Caki2 (cell line): ENCODE measurements around the gene DOK7. TPM values are rescaled to one million over a fixed set of nuclear protein-coding genes. Genes with fewer than 3 reads are reported as not detected.

Experiments
- DNase-seq: peaks from one replicate; pipeline ENCODE4 v3.0.0-alpha.2; 2015; ENCODE audit warnings: low read depth
- in situ Hi-C: cut with HindIII; loops from 2 replicates; pipeline ENCODE4 v1.10.0; 2016; ENCODE audit warnings: low sequenced_read_pairs, low pct_unique_long_range_greater_than_20kb, mixed read lengths
- total RNA-seq: library from RNA; depleted of rRNA; stranded (reverse); fragments of >200 nt; shearing (Covaris generic); gene quantifications from 2 replicates; pipeline ENCODE4 v1.2.3, GENCODE V29; 2014; ENCODE audit warnings: low replicate concordance

The DOK7 gene
- total RNA-seq, 1 experiment from 2014 or later = 19.8 TPM

GRCh38 chr4:3426465-3427133, 36.5 kb upstream of the DOK7 start:
- in situ Hi-C loops = no loop called here
- no peak for DNase-seq

- in situ Hi-C loops = no loop called here
- no peak for DNase-seq
Measured at GRCh38 chr4:3427134-3427476, 36.0 kb upstream of the DOK7 start.

GRCh38 chr4:3427706-3428446, 35.2 kb upstream of the DOK7 start:
- in situ Hi-C loops = no loop called here
- DNase-seq = no peak

GRCh38 chr4:3429651-3430050, 33.5 kb upstream of the DOK7 start:
- no peak for DNase-seq
- in situ Hi-C loops = no loop called here

- DNase-seq = no peak
- in situ Hi-C loops = no loop called here
Measured at GRCh38 chr4:3430524-3430923, 32.6 kb upstream of the DOK7 start.

- in situ Hi-C loops = no loop called here
- DNase-seq = no peak
Measured at GRCh38 chr4:3431446-3431993, 31.6 kb upstream of the DOK7 start.

GRCh38 chr4:3432381-3432790, 30.7 kb upstream of the DOK7 start:
- DNase-seq = no peak
- in situ Hi-C loops = no loop called here

- DNase-seq = no peak
- in situ Hi-C loops = no loop called here
Measured at GRCh38 chr4:3433138-3433869, 29.8 kb upstream of the DOK7 start.

- in situ Hi-C loops = no loop called here
- no peak for DNase-seq
Measured at GRCh38 chr4:3434881-3435685, 28.0 kb upstream of the DOK7 start.

- DNase-seq = no peak
- in situ Hi-C loops = no loop called here
Measured at GRCh38 chr4:3435686-3435956, 27.5 kb upstream of the DOK7 start.

- in situ Hi-C loops = no loop called here
- no peak for DNase-seq
Measured at GRCh38 chr4:3436048-3436797, 26.9 kb upstream of the DOK7 start.

- peak; percentile 82 for DNase-seq
- in situ Hi-C loops = no loop called here
Measured at GRCh38 chr4:3436798-3437581, 26.1 kb upstream of the DOK7 start.

GRCh38 chr4:3437582-3437936, 25.5 kb upstream of the DOK7 start:
- DNase-seq = no peak
- in situ Hi-C loops = no loop called here

- in situ Hi-C loops = no loop called here
- no peak for DNase-seq
Measured at GRCh38 chr4:3437998-3438846, 24.9 kb upstream of the DOK7 start.

GRCh38 chr4:3438847-3439180, 24.3 kb upstream of the DOK7 start:
- in situ Hi-C loops = no loop called here
- no peak for DNase-seq

- no peak for DNase-seq
- in situ Hi-C loops = no loop called here
Measured at GRCh38 chr4:3439391-3439790, 23.7 kb upstream of the DOK7 start.

GRCh38 chr4:3440011-3440410, 23.1 kb upstream of the DOK7 start:
- in situ Hi-C loops = no loop called here
- DNase-seq = no peak
